HG03175 (cell line): ENCODE results near the gene NYAP1.
"Not testable (repeated sequence)": the region's sequence is repeated elsewhere in the genome, so short reads cannot be mapped to it uniquely, and the experiment has no call there.

ENCODE experiments used
- ATAC-seq: cut with Tn5 transposase; IDR thresholded peaks from one replicate; pipeline ENCODE4 v1.9.1; 2021; ENCODE audit warnings: mild to moderate bottlenecking, moderate library complexity; ENCODE audit not compliant: unreplicated experiment

The NYAP1 gene

DNA sequence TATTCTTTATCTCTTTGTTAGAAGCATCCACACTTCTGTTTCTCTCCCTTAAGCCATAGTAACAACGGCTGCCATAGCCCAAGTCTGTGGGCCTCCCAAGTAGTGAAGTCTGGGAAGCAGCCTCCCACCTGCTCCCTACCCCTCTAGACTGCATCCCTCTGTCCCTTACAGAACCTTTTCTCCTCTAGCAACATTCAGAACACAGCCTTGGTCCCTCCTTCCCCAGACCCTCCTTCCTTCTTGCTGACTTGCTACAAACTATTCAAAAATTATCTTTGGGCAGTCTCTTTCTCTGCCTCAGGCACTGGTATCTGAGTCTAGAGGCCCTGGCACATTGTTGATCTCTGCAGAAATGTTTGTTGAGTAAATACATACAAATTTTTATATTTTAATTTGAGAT, 2.3 kb upstream of the NYAP1 start:
- ATAC-seq = no peak

GRCh38 chr7:100482728-100483089, 1.0 kb upstream of the NYAP1 start:
- no peak for ATAC-seq

DNA sequence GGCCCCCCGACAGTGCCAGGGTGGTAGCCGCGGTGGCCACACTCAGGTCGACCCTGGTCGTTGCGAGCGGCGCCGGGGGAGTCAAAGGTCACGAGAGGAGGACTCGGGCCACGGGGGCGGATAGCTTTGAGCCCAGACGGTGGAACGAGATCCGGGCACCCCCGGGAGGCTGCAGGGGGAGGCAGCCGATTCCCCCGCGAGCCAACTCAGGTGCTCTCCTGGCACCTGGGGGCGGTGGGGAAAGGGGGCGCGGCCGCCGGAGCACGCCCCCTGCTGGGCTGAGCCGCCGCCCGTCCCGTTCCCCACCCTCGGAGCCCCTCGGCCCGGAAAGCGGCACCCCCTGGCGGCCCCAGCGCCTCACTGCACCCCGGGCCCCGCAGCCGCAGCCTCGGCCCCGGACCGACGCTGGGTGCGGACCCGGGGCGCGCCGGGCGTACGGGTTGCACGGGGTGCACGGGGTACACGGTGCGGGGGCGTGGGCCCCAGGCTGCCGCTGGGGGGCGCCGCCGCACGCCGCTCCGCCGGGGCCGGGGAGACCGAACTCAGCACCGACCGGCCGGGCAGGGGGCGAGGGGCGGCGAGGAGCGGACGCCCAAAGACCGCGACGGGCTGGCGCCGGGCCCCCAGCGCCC, 521 bp upstream of the NYAP1 start:
- peak; percentile 43 for ATAC-seq

DNA sequence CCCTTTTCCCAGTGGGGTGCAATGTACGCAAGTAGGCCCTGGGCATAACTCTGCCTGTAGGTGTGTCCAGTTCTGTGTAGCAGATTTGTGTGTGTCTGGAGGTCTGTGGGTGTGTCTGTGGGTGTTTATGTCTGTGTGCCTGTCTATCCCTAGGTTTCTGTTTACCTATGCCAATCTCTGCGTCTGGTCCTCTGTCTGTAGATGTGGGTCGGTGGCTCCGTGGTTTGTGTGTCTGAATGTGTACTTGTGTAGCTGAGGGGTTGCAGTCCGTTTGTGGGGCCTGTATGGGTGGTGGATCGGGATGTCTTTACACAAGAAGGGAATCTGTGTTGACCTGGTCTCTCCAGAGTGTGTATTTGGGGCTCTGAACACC, 932 bp downstream of the NYAP1 start:
- no peak for ATAC-seq

DNA sequence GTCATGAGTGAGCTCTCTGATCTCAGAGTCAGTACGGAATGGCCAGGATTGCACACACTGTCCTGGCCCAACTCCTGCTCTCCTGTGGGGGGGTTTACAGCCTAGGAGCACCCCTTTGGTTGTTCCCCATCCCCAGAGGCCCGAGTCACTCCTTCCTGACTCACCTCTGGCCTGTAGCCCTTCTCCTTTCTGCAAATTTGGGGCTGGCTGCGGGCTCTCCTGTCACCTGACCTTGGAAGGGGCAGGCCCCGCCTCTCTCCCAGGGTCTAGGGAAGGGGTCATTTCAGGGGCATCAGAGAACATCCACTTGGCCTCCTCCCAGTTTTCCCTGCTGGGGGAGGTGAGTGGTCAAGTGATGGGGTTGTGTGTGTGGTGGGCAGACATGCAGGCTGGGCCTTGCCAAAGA, 1.7 kb downstream of the NYAP1 start:
- no peak for ATAC-seq

DNA sequence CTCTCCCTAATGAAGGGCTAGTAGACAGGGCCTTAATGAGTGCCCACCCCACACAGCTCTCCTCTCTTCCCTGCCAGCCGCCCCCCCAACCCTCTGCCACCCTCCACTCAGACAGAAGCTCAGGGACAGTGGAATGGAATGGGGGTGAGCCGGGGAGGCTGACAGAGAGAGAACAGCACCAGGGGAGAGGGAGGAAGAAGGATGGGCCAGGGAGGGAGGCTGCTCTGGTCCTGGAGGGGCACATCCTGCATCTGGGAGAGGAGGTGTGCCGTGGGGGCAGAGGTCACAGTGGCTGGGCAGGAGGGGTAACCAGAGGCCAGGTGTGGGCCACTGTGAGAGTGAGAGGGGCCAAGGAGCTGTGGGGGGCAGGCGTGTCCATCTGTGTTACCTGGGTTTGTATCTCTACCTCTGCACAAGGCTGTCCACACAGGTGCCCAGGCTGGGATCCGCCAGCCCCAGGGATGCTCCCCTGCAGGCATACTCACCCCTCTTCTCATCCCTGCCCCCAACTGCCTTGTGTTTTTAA, 2.4 kb downstream of the NYAP1 start:
- ATAC-seq = no peak

DNA sequence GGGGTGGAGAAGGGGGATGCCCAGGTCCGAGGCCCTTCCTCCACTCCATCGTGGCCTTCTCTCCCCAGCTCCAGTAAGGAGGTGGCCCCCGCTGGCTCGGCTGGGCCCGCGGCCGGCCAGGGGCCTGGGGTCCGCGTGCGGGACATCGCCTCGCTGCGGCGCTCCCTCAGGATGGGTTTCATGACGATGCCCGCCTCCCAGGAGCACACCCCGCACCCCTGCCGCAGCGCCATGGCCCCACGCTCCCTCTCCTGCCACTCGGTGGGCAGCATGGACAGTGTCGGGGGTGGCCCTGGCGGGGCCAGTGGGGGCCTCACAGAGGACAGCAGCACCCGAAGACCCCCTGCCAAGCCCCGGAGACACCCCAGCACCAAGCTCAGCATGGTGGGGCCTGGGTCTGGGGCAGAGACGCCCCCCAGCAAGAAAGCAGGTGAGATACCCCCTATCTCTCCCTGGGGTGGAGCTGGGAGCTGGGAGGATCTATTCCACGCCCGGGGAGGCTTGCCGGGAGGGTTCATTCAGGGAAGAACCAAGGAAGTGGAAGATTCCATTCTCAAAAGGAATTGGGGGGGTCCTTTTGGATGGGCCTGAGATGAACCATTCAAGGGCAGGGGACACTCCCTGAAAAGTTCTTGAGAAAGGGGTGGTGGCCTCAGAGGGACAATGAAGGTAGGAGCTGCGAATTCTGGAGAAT, 3.2 kb downstream of the NYAP1 start:
- ATAC-seq = no peak

DNA sequence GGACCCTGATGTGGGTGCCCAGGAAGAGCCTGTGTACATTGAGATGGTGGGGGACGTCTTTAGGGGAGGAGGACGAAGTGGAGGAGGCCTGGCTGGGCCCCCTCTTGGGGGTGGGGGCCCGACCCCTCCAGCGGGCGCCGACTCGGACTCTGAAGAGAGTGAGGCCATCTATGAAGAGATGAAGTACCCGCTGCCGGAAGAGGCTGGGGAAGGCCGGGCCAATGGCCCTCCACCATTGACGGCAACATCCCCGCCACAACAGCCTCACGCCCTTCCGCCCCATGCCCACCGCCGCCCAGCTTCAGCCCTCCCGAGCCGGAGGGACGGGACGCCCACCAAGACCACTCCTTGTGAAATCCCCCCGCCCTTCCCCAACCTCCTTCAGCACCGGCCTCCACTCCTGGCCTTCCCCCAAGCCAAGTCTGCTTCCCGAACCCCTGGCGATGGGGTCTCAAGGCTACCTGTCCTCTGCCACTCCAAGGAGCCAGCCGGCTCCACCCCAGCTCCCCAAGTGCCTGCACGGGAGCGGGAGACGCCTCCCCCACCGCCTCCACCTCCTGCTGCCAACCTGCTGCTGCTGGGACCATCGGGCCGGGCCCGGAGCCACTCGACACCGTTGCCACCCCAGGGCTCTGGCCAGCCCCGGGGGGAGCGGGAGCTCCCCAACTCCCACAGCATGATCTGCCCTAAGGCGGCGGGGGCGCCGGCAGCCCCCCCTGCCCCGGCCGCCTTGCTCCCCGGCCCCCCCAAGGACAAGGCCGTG, 4.8 kb downstream of the NYAP1 start:
- ATAC-seq = no peak

DNA sequence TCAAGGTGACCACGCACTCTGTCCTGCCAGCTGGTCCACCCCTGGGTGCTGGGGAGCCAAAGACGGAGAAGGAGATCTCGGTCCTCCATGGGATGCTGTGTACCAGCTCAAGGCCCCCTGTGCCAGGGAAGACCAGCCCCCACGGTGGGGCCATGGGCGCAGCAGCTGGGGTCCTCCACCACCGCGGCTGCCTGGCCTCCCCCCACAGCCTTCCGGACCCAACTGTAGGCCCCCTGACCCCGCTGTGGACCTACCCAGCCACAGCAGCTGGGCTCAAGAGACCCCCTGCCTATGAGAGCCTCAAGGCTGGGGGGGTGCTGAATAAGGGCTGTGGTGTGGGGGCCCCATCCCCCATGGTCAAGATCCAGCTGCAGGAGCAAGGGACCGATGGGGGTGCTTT, 5.4 kb downstream of the NYAP1 start:
- no peak for ATAC-seq

DNA sequence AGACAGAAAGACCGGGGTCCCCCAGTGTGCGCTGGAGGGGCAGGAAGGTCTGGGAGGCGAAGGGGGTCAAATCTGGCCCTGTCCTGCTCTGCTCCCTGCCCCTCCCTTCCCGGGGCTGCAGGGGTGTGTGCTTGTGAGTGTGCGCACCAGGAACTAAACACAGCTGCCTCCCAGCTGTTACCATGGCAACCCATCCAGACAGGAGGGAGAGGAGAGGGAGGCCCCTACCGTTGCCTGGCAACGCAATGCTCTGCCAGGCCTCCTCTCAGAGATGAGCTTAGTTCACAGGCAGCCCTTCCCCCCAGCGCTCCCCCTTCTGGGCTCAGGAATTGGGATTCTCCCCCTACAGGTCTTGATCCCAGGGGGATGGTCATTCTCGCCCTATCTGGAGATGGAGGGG, 6.1 kb downstream of the NYAP1 start:
- peak; percentile 45 for ATAC-seq

GRCh38 chr7:100490483-100491191, 6.9 kb downstream of the NYAP1 start:
- no peak for ATAC-seq

GRCh38 chr7:100491192-100491578, 7.5 kb downstream of the NYAP1 start:
- ATAC-seq = no peak

- ATAC-seq = no peak
Observed at GRCh38 chr7:100492738-100493475, 9.2 kb downstream of the NYAP1 start.

GRCh38 chr7:100493476-100494264, 9.9 kb downstream of the NYAP1 start:
- no peak for ATAC-seq

- no peak for ATAC-seq
Observed at GRCh38 chr7:100496509-100496908, 12.8 kb downstream of the NYAP1 start.

DNA sequence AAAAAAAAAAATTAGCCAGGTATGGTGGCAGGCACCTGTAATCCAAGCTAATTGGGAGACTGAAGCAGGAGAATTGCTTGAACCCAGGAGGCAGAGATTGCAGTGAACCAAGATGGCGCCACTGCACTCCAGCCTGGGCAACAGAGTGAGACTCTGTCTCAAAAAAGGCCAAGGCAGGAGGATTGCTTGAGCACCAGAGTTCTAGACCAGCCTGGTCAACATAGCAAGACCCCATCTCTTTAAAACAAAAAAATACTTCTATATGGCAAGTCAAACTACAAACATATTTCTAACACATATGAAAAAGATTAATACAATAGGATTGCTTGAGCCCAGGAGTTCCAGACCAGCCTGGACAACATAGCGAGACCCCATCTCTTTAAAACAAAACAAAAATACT, 17.0 kb downstream of the NYAP1 start:
- not testable (repeated sequence) for ATAC-seq

GRCh38 chr7:100504031-100504430, 20.3 kb downstream of the NYAP1 start:
- ATAC-seq = not testable (repeated sequence)

GRCh38 chr7:100504887-100505611, 21.3 kb downstream of the NYAP1 start:
- no peak for ATAC-seq

GRCh38 chr7:100506356-100506923, 22.7 kb downstream of the NYAP1 start:
- no peak for ATAC-seq
